ENCODE data around the gene FAM131B.

DNA sequence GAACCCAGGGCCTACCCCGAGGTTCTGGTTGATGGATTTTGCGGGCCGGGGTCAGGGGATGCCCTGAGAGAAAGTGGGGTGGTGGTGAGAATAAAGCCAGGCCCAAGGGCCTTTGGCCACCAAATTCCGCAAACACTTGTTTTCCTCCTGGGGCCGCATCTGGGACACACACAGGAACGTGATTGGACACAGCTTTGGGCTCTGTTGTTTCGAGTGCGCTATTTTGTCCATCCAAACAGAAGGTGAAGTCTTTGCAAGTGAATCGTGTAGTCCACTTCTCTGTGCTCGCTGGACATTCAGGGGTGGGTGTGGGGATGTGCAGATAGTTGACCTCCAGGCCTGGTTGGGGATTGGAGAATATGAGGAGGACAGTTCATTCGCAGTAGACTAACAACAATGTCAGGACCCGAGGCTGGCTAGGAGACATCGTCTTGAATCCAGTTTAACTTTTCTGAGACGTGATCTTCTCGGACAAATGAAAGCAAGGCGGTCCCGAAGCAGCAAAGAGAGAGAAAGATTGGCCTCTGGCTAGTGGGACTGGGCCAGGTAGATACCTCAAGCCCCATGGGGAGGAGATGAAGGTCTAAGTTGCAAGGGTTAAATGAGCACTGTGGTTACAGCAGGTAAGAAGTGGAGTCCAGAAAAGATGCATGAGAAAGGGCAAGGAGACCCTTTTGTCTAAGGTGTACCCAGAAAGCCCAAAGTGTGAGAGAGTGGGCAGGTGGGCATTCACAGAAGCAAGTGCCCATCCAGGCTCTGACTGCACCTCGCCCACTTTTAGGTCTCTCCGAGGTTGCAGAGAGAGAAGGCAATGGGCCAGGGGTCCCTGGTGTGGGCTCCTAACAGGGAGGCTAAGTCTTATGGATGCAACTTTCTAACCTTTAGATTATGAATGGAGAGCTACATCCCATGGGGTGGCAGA is 764 bp upstream of the FAM131B start:
- TF ChIP-seq, protein P1, sequence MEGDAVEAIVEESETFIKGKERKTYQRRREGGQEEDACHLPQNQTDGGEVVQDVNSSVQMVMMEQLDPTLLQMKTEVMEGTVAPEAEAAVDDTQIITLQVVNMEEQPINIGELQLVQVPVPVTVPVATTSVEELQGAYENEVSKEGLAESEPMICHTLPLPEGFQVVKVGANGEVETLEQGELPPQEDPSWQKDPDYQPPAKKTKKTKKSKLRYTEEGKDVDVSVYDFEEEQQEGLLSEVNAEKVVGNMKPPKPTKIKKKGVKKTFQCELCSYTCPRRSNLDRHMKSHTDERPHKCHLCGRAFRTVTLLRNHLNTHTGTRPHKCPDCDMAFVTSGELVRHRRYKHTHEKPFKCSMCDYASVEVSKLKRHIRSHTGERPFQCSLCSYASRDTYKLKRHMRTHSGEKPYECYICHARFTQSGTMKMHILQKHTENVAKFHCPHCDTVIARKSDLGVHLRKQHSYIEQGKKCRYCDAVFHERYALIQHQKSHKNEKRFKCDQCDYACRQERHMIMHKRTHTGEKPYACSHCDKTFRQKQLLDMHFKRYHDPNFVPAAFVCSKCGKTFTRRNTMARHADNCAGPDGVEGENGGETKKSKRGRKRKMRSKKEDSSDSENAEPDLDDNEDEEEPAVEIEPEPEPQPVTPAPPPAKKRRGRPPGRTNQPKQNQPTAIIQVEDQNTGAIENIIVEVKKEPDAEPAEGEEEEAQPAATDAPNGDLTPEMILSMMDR (IDR thresholded peaks at IDR 0.05; ENCODE audit: low read depth, low read length) = no peak
- TF ChIP-seq EZH2phosphoT487 (IDR thresholded peaks at IDR 0.05; ENCODE audit: low read depth) = no peak
